ENCODE measurements around the gene NRBF2.

DNA sequence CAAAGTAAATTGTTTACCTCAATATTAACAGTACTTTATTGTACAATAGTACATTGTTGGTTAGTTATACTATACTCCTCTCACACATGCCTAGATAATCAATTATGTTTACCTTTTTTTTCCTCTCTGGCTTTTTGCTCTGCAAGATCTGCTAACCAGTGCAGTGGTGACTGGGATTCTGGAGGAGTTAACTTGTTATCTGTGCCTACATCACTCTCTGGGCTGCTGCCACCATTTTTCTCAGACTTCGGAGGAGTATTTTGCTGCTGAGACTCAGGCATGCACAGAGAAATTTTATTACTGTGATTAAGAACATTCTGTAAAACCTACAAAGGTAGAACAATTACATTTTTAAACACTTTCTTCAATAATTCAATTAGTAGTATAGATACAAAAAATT lies 59.7 kb downstream of the NRBF2 start:
- TF ChIP-seq, protein P1, sequence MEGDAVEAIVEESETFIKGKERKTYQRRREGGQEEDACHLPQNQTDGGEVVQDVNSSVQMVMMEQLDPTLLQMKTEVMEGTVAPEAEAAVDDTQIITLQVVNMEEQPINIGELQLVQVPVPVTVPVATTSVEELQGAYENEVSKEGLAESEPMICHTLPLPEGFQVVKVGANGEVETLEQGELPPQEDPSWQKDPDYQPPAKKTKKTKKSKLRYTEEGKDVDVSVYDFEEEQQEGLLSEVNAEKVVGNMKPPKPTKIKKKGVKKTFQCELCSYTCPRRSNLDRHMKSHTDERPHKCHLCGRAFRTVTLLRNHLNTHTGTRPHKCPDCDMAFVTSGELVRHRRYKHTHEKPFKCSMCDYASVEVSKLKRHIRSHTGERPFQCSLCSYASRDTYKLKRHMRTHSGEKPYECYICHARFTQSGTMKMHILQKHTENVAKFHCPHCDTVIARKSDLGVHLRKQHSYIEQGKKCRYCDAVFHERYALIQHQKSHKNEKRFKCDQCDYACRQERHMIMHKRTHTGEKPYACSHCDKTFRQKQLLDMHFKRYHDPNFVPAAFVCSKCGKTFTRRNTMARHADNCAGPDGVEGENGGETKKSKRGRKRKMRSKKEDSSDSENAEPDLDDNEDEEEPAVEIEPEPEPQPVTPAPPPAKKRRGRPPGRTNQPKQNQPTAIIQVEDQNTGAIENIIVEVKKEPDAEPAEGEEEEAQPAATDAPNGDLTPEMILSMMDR (conservative IDR thresholded peaks at IDR 0.05; ENCODE audit: low read depth in 2 of 2), result no peak
- TF ChIP-seq EZH2phosphoT487 (IDR thresholded peaks at IDR 0.05; ENCODE audit: unreplicated experiment), result no peak
